RWPE2 (cell line): ENCODE data around the gene RPUSD1.
"Not testable (repeated sequence)": the region's sequence is repeated elsewhere in the genome, so short reads cannot be mapped to it uniquely, and the experiment has no call there.

Experiments
- ATAC-seq: fragments of 200-7000 bp; cut with Tn5 transposase; 3 replicates; pipeline ENCODE4 v1.9.1; 2021; ENCODE audit warnings: low read depth
- DNase-seq: peaks from one replicate; pipeline ENCODE4 v3.0.0-alpha.2; 2020; ENCODE audit warnings: low spot score
- H3K27ac ChIP-seq: fragments of 450-650 bp; 2 replicates; pipeline ENCODE4 v1.5.1; 2017; ENCODE audit warnings: mild to moderate bottlenecking; ENCODE audit not compliant: poor library complexity, severe bottlenecking
- H3K27me3 ChIP-seq: fragments of 250-450 bp; sonication (Bioruptor Pico); 2 replicates; pipeline ENCODE4 v1.5.1; 2021; ENCODE audit warnings: mild to moderate bottlenecking, moderate library complexity; ENCODE audit not compliant: insufficient read depth, poor library complexity, severe bottlenecking
- H3K36me3 ChIP-seq: fragments of 250-450 bp; sonication (Bioruptor Pico); 2 replicates; pipeline ENCODE4 v1.5.1; 2020; ENCODE audit warnings: low read depth, mild to moderate bottlenecking, moderate library complexity
- H3K4me1 ChIP-seq: fragments of 250-450 bp; sonication (Bioruptor Pico); 2 replicates; pipeline ENCODE4 v1.5.1; 2021; ENCODE audit warnings: mild to moderate bottlenecking, moderate library complexity; ENCODE audit not compliant: insufficient read depth, poor library complexity, severe bottlenecking
- H3K4me3 ChIP-seq: fragments of 250-450 bp; sonication (Bioruptor Pico); 2 replicates; pipeline ENCODE4 v1.5.1; 2021; ENCODE audit warnings: mild to moderate bottlenecking, moderate library complexity; ENCODE audit not compliant: severe bottlenecking
- H3K9me3 ChIP-seq: fragments of 250-450 bp; sonication (Bioruptor Pico); 2 replicates; pipeline ENCODE4 v1.5.1; 2021; ENCODE audit warnings: mild to moderate bottlenecking, moderate library complexity; ENCODE audit not compliant: severe bottlenecking
- CTCF ChIP-seq: fragments of 450-650 bp; IDR thresholded peaks from one replicate; pipeline ENCODE4 v1.5.1; 2017; ENCODE audit warnings: mild to moderate bottlenecking, moderate library complexity; ENCODE audit not compliant: poor library complexity, severe bottlenecking

Gene RPUSD1

GRCh38 chr16:777826-778225 is 10.4 kb downstream of the RPUSD1 start:
- no peak for TF ChIP-seq CTCF

GRCh38 chr16:776824-777223 is 11.4 kb downstream of the RPUSD1 start:
- Histone ChIP-seq H3K27me3 (no peaks in the 10 kb centered on the region), H3K27ac (no peak overlapping the region), H3K9me3 (no peaks in the 10 kb centered on the region), H3K4me1 (peaks cover 3% of the 10 kb centered on the region), H3K36me3 (no peaks in the 10 kb centered on the region), H3K4me3 (no peak overlapping the region)
- no peak for DNase-seq
- TF ChIP-seq CTCF: no peak
- ATAC-seq: no peak

More at GRCh38 chr16:777826-778225, 10.4 kb downstream of the RPUSD1 start:
- Histone ChIP-seq H3K4me1 (peaks cover 3% of the 10 kb centered on the region), H3K27ac (no peak overlapping the region), H3K27me3 (no peaks in the 10 kb centered on the region), H3K9me3 (no peaks in the 10 kb centered on the region), H3K4me3 (no peak overlapping the region), H3K36me3 (no peaks in the 10 kb centered on the region)
- DNase-seq: no peak
- peak; percentile 22 for ATAC-seq

- H3K9me3 ChIP-seq, H3K4me3 ChIP-seq, H3K27ac ChIP-seq, DNase-seq, H3K4me1 ChIP-seq, H3K36me3 ChIP-seq, ATAC-seq, H3K27me3 ChIP-seq: not testable (repeated sequence)
Measured at GRCh38 chr16:776298-776697, 11.9 kb downstream of the RPUSD1 start.

GRCh38 chr16:775236-775796 is 12.9 kb downstream of the RPUSD1 start:
- ATAC-seq (no peak), DNase-seq (no peak)
- H3K4me3 ChIP-seq: no peak overlapping the region
- no peaks in the 10 kb centered on the region for H3K27me3 ChIP-seq
- H3K9me3 ChIP-seq: no peaks in the 10 kb centered on the region
- no peak overlapping the region for H3K27ac ChIP-seq
- no peaks in the 10 kb centered on the region for H3K36me3 ChIP-seq
- no peak for TF ChIP-seq CTCF
- peaks cover 3% of the 10 kb centered on the region for H3K4me1 ChIP-seq

GRCh38 chr16:774086-775001 is 13.8 kb downstream of the RPUSD1 start:
- H3K27ac ChIP-seq: no peak overlapping the region
- DNase-seq (no peak), ATAC-seq (no peak)
- peaks cover 3% of the 10 kb centered on the region for H3K4me1 ChIP-seq
- TF ChIP-seq CTCF: no peak
- H3K9me3 ChIP-seq: no peaks in the 10 kb centered on the region
- no peaks in the 10 kb centered on the region for H3K27me3 ChIP-seq
- H3K4me3 ChIP-seq: no peak overlapping the region
- H3K36me3 ChIP-seq: no peaks in the 10 kb centered on the region
